T-helper 22 cell (primary cell): ENCODE results near the gene MAP3K7.

Experiments used
- DNase-seq: peaks from one replicate; pipeline ENCODE4 v3.0.0-alpha.2; 2020; ENCODE audit warnings: low read depth

The MAP3K7 gene

GRCh38 chr6:90586836-90587638, at the start of gene MAP3K7:
Gene MAP3K7 (minus strand): TSS chr6:90587072. CDS start chr6:90586883, 189 bp downstream.
- DNase-seq = peak; percentile 82

- DNase-seq = no peak
Observed at GRCh38 chr6:90631046-90631445, 44.2 kb upstream of the MAP3K7 start.

GRCh38 chr6:90621581-90621980, 34.7 kb upstream of the MAP3K7 start:
- DNase-seq = no peak

GRCh38 chr6:90619221-90619620, 32.3 kb upstream of the MAP3K7 start:
- DNase-seq = no peak

GRCh38 chr6:90612313-90612680, 25.4 kb upstream of the MAP3K7 start:
- DNase-seq = no peak

GRCh38 chr6:90611543-90612312, 24.9 kb upstream of the MAP3K7 start:
- no peak for DNase-seq

- no peak for DNase-seq
Observed at GRCh38 chr6:90610751-90611542, 24.1 kb upstream of the MAP3K7 start.

- no peak for DNase-seq
Observed at GRCh38 chr6:90610301-90610750, 23.5 kb upstream of the MAP3K7 start.

GRCh38 chr6:90605749-90606340, 19.0 kb upstream of the MAP3K7 start:
- no peak for DNase-seq

GRCh38 chr6:90604546-90604945, 17.7 kb upstream of the MAP3K7 start:
- DNase-seq = no peak

GRCh38 chr6:90599151-90599550, 12.3 kb upstream of the MAP3K7 start:
- DNase-seq = no peak

- no peak for DNase-seq
Observed at GRCh38 chr6:90598192-90598951, 11.5 kb upstream of the MAP3K7 start.

GRCh38 chr6:90596967-90597539, 10.2 kb upstream of the MAP3K7 start:
- no peak for DNase-seq

- no peak for DNase-seq
Observed at GRCh38 chr6:90595854-90596253, 9.0 kb upstream of the MAP3K7 start.

- DNase-seq = peak; percentile 5
Observed at GRCh38 chr6:90586546-90586835, 381 bp downstream of the MAP3K7 start.

- no peak for DNase-seq
Observed at GRCh38 chr6:90584636-90585255, 2.1 kb downstream of the MAP3K7 start.

- DNase-seq = no peak
Observed at GRCh38 chr6:90583836-90584481, 2.9 kb downstream of the MAP3K7 start.

- no peak for DNase-seq
Observed at GRCh38 chr6:90583179-90583835, 3.6 kb downstream of the MAP3K7 start.

GRCh38 chr6:90581146-90581545, 5.7 kb downstream of the MAP3K7 start:
- no peak for DNase-seq
